Coronary artery (tissue), 2 donors: ENCODE results near the gene ARSJ.

ENCODE experiments used
- DNase-seq: peaks from one replicate; pipeline ENCODE4 v3.0.0-alpha.2; 2017; ENCODE audit warnings: low spot score
- H3K27ac ChIP-seq, 2 donors: fragments of 200-600 bp; sonication (generic); one replicate each; pipeline ENCODE4 v1.5.1; 2016 to 2019
- H3K4me3 ChIP-seq: fragments of 200-600 bp; sonication (generic); 2 replicates; pipeline ENCODE4 v1.5.1; 2016; ENCODE audit warnings: mild to moderate bottlenecking, moderate library complexity
- CTCF ChIP-seq: fragments of 200-600 bp; sonication (generic); IDR thresholded peaks from one replicate; pipeline ENCODE4 v1.5.1; 2019; ENCODE audit warnings: antibody characterized with exemption

ARSJ gene

GRCh38 chr4:113958766-113959538 is 20.5 kb downstream of the ARSJ start:
- no peak for DNase-seq
- TF ChIP-seq CTCF, result no peak
- H3K27ac ChIP-seq, result peak overlapping the region; percentile 62 to 70
- H3K4me3 ChIP-seq, result peak overlapping the region; percentile 48

- H3K27ac ChIP-seq, result peak overlapping the region in 1 of 2 donors; percentile 70
- no peak for DNase-seq
- H3K4me3 ChIP-seq, result no peak overlapping the region
- TF ChIP-seq CTCF, result no peak
Measured at GRCh38 chr4:113957956-113958355, 21.5 kb downstream of the ARSJ start.

GRCh38 chr4:113955948-113956347 is 23.5 kb downstream of the ARSJ start:
- H3K27ac ChIP-seq, result no peak overlapping the region
- no peak for TF ChIP-seq CTCF
- no peak for DNase-seq
- no peak overlapping the region for H3K4me3 ChIP-seq

GRCh38 chr4:113955411-113955810 is 24.0 kb downstream of the ARSJ start:
- Histone ChIP-seq H3K4me3 (no peak overlapping the region), H3K27ac (no peak overlapping the region)
- TF ChIP-seq CTCF, result no peak
- no peak for DNase-seq

GRCh38 chr4:113953888-113954287 is 25.6 kb downstream of the ARSJ start:
- no peak for TF ChIP-seq CTCF
- Histone ChIP-seq H3K4me3 (no peak overlapping the region), H3K27ac (no peak overlapping the region)
- DNase-seq, result no peak

- peak; percentile 40 for TF ChIP-seq CTCF
- no peak for DNase-seq
- Histone ChIP-seq H3K27ac (no peak overlapping the region), H3K4me3 (no peak overlapping the region)
Measured at GRCh38 chr4:113952452-113953029, 26.9 kb downstream of the ARSJ start.

- DNase-seq, result no peak
- peak overlapping the region; percentile 17 for H3K4me3 ChIP-seq
- TF ChIP-seq CTCF, result no peak
- H3K27ac ChIP-seq, result peak overlapping the region; percentile 31 to 51
Measured at GRCh38 chr4:113951263-113951662, 28.2 kb downstream of the ARSJ start.
